SIG-M5 treated with dmso at 0.1 percent for 504 hours (cell line): ENCODE results near the gene TEDC1.

Experiments used
- DNase-seq: peaks from one replicate; lab custom pipeline; 2025; ENCODE audit not compliant: unreplicated experiment; lab: John Stamatoyannopoulos, UW

Gene TEDC1

GRCh38 chr14:105473677-105474482 lies 17.2 kb upstream of the TEDC1 start:
- DNase-seq, result peak; percentile 73

DNA sequence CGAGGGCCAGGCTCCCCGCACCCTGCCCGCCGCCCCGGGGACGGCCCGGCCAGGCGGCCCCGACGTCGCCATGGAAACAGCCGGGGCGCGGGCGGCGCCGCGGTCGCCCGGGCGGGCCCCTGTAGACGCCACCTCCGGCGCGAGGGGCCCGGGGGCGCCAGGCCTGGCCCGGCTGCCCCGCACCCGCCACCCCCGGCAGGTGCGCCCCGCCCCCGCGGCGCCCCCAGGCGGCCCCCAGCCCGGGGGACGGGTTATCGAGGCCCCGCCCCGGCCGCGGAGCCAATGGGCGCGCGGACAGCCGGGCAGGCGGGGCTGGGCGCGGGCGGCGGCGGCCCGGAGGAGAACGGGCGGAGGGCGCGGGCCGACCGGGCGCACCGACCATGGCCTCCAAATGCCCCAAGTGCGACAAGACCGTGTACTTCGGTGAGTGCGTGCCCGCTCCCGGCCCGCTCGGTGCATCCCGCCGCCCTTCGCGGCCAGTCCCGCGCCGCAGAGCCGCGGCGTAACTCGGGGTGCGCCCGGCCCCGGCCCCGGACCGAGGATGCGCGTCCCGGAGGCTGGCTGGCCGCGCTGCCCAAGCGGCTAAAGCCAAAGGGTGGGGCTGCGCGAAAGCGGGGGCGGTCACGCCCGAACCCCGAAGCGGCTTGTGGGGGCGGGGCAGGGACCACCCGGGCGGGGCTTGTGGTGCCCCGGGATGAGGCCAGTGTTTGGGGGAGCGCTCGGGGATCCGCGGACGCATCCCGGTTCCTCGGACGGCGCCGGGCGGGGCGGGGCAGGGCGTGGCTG lies 16.4 kb upstream of the TEDC1 start, which contains the start of gene CRIP2:
Gene CRIP2 (plus strand): TSS at position 339 of the 786 bp plus-strand sequence. CDS start 42 bp downstream, at position 381.
- DNase-seq, result no peak

GRCh38 chr14:105475269-105476096 lies 15.6 kb upstream of the TEDC1 start:
- DNase-seq, result no peak

DNA sequence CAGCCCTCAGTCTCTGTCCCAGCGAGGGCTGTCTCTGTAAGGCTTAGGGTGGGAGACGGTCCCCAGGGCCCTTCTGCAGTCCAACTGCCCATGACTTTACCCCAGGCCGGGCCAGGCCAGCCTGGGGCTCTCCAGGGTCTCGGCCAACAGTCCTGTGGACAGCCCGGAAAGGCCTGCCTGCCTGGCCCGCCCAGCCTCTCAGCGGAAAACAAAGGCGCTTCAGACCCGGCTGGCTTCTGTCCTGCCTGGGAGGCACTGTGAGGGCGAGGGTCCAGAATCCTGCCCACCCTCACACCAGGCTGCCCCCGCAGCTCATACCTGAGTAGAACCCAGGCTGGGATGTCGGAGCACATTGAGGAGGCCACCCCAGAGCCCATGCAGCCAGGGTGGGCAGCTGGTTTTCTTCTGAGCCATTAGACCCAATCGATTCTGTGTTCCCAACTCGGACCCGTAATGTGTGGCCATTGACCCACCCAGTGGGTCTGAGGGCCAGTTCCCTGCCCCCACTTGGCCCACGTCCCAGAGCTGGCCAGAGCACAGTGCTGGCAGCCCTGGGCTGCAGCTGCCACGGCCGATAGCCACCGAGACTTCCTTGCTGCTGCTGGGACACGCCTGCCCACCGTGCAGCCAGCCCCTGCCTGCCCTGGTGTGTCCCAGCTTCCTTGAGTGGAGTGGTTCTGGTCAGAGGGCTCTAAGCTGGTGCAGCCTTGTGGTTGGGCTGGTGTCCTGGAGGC lies 14.8 kb upstream of the TEDC1 start:
- no peak for DNase-seq

DNA sequence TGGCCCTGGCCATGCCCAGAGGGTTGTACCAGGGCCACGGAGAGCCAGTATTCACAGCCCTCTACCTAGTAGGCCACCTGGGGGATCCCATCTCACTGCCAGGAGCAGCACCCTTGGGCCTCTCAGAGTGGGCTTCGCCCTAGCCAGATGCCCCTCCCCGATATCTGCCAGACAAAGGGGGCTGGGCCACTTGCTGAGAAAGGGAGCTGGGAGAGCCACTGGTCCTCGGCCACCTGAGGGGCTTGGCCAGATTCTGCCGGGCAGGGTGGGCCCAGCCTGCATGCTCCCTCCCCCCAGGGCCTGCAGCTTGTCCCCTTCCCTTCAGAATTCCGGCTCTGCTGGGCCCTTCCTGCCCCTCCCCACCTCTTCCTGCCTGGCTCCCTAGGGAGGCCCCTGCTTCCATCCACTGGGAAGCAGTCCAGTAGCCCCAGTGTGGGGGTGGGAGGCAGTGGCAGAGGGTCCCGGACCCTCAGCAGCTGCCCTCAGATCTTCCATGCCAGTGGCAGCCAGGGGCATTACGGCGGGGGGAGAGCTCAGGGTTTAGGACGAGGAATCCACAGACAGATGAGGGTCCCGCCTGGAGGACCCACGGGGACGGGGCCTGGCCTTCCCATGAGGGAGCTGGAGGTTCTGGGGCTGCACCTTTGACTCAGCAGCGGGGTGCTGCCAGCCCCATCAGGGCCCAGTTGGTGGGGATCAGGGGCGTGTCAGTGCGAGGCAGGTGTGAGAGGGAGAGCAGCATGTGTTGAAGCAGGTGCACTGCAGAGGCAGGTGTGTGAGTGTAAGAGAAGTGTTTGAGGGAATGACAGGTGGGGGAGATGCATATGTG lies 14.0 kb upstream of the TEDC1 start:
- DNase-seq, result no peak

DNA sequence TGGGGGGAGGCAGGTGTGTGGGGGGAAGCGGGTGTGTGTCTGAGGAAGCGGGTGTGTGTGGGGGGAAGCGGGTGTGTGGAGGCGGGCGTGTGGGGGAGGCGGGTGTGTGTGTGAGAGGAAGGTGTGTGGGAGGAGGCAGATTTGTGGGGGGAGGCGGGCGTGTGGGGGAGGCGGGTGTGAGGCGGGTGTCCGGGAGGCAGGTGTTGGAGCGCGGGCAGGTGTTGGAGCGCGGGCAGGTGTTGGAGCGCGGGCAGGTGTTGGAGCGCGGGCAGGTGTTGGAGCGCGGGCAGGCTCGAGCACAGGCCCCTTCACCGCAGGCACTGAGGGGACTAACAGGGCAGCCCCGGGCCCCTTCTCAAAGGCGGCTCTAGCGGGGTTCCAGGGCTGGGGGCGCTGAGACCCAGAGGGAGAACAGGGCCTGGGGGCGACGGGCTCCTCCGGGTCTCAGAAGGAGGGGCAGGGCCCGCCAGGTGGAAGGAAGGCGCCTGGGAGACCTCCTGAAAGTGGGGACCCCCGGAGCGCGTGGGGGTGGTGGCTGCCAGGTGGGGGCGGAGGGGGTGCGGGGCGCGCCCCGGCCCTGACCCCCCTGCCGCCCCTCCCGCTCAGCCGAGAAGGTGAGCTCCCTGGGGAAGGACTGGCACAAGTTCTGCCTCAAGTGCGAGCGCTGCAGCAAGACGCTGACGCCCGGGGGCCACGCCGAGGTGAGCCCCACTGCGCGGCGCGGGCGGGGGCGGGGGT lies 13.2 kb upstream of the TEDC1 start:
- no peak for DNase-seq

DNA sequence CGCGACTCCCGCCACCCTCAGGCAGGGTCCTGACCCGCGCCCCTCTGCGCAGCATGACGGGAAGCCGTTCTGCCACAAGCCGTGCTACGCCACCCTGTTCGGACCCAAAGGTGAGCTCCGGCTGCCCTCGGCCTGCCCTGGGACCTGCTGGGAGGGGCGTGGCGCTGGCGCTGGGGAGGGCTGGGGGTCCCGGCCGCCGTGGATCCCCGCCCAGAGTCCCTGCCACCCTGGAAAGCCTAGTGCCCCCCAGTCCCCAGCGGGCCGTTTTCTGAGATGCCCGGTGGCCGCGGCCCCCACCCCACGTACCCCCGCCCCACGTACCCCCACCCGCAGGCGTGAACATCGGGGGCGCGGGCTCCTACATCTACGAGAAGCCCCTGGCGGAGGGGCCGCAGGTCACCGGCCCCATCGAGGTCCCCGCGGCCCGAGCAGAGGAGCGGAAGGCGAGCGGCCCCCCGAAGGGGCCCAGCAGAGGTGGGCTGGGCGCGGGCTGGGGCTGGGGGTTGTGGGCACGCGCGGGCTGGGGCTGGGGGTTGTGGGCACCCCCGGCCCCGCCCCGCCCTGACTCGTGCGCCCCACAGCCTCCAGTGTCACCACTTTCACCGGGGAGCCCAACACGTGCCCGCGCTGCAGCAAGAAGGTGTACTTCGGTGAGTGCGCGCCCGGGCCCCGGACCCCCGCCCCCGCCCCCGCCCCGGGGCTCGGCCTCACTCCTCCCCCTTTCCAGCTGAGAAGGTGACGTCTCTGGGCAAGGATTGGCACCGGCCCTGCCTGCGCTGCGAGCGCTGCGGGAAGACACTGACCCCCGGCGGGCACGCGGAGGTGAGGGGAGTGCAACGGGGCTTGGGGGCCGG lies 12.4 kb upstream of the TEDC1 start:
- no peak for DNase-seq

DNA sequence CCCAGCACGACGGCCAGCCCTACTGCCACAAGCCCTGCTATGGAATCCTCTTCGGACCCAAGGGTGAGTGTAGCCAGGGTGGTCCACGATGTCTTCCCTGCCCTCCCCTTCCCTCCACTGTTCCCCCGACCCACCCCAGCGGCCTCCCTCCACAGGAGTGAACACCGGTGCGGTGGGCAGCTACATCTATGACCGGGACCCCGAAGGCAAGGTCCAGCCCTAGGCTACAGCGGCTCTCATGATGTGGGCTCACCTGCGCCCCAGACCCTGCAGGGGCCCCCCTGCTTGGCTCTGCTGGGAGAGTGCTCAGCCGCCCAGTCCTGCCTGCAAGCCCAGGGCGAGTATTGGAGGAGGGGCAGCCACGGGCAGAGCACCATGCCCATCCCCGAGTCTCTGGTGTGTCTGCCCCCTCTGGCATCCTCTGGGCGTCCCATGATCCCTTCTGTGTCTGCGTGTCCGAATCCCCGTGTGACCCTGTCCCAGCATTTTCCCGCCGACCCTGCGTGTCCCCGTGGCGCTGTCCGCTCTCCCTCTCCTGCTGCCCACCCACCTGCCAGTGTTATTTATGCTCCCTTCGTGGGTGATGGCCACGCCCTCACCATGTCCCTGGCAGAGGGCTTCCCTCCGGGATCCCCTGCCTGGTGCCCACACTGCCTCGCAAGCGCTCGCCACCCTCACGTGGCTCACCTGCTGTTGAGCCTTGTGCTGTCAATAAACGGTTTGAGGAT lies 11.5 kb upstream of the TEDC1 start:
- DNase-seq, result no peak

DNA sequence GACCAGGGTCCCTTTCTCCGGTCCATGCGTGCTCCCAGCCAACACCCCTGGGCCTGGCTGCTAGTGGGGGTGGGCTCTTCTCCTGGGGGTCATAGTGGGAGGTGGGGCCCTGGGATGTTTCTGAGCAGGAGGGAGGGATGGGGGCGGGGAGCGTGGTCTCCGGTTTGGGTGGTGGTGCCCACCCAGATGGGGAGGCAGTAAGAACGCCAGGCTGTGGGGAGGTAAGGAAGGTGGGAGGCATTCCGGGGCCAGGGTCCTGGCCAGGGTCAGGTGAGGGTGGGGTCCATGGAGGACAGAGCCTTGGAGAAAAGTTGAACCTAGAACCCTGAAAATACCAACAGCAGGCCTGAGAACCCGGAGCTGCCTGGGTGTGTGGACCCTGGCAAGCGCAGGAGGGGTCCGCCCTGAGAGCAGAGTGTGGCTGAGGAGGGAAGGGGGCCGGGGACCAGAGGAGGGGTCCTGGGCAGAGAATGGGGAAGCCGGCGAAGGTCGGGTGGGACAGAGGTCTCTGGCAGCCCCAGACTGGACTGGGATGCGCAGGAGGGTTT lies 10.8 kb upstream of the TEDC1 start:
- no peak for DNase-seq

GRCh38 chr14:105480807-105481801 lies 9.9 kb upstream of the TEDC1 start:
- peak; percentile 82 for DNase-seq

DNA sequence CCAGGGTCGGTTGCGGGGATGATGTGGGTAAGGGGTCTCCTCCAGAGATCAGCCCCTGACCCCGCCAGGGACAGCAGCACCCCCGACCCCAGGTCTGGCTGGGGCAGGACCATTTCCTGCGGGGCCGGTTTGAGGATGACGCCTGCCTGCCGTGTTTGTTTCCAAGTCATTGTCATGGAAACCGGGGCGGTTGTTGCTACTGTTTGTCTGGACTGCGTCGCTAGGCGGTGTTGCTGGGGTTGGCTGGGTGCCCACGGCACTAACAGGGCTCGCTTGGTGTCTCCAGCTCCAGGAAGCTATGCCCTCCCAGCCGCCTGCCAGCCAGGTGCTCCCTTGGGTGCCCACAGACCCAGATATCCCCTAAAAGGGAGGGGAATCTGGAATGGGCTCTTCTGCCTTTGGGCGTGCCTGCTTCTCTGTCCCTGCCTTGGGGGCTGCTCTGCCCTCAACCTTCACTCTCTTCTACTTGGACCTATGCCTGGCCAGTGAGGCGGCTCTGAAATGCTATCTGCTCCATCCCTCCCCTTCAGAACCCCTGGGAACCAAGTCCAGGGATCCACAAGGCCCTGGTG lies 9.1 kb upstream of the TEDC1 start:
- DNase-seq, result peak; percentile 93

GRCh38 chr14:105482486-105483110 lies 8.4 kb upstream of the TEDC1 start:
- no peak for DNase-seq

DNA sequence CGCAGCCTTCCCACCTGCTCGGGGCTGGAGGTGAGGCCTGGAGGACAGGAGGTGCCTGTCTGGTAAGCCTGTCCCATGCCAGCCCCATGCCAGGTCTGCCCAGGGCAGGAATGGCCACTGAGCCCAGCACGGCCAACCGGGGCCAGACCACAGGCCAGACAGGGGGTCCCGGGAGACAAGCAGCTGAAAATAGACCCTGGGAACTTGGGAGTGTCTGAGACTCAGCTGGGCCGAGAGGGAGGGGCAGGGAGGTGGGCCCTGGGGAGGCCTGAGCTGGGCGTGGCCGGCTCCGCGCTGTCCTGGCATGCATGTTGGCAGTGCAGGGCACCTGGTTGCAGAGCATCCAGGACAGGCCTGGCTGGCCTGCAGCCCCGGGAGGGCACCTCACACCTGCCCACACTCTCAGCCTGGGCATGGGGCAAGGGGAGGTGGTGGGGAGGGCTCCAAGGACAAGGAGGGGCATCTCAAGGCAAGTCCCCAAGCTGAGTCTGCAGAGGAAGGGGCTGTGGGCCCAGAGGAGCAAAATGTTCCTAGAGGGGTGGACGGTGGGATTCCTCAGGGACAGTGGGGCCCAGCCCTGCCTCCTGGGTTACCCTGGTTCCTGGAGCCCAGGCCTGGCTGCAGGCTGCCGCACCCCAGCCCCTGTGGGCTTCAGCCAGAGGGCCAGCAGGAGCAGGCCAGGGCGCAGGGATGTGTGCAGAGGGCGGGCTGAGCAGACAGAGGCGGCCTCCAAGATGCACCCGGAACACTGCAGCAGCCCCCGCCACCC lies 7.6 kb upstream of the TEDC1 start:
- DNase-seq, result no peak
